HG02642 (cell line): Measurements from ENCODE around the gene DACT2.
"Not testable (repeated sequence)": the region's sequence is repeated elsewhere in the genome, so short reads cannot be mapped to it uniquely, and the experiment has no call there.

Source experiments
- ATAC-seq: cut with Tn5 transposase; IDR thresholded peaks from one replicate; pipeline ENCODE4 v1.9.1; 2021; ENCODE audit warnings: mild to moderate bottlenecking; ENCODE audit not compliant: unreplicated experiment, poor library complexity

Gene DACT2

GRCh38 chr6:168328086-168328485 lies 8.5 kb upstream of the DACT2 start:
- ATAC-seq: no peak

- no peak for ATAC-seq
These were observed 7.0 kb upstream of the DACT2 start for GRCh38 chr6:168326294-168327261.

- no peak for ATAC-seq
These were observed 3.4 kb upstream of the DACT2 start for GRCh38 chr6:168322966-168323365.

GRCh38 chr6:168320634-168321033 lies 1.1 kb upstream of the DACT2 start:
- ATAC-seq: no peak

GRCh38 chr6:168318579-168319278 lies 848 bp downstream of the DACT2 start:
- ATAC-seq: no peak

- no peak for ATAC-seq
These were observed 1.5 kb downstream of the DACT2 start for GRCh38 chr6:168318090-168318489.

GRCh38 chr6:168315596-168315995 lies 4.0 kb downstream of the DACT2 start:
- no peak for ATAC-seq

GRCh38 chr6:168314948-168315347 lies 4.6 kb downstream of the DACT2 start:
- ATAC-seq: no peak

- ATAC-seq: no peak
These were observed 5.6 kb downstream of the DACT2 start for GRCh38 chr6:168314021-168314420.

- no peak for ATAC-seq
These were observed 6.1 kb downstream of the DACT2 start for GRCh38 chr6:168313431-168314011.

GRCh38 chr6:168312125-168312507 lies 7.5 kb downstream of the DACT2 start:
- ATAC-seq: not testable (repeated sequence)

GRCh38 chr6:168311410-168312124 lies 8.0 kb downstream of the DACT2 start:
- ATAC-seq: no peak

GRCh38 chr6:168310945-168311344 lies 8.6 kb downstream of the DACT2 start:
- no peak for ATAC-seq

GRCh38 chr6:168310403-168310802 lies 9.2 kb downstream of the DACT2 start:
- no peak for ATAC-seq

- no peak for ATAC-seq
These were observed 9.6 kb downstream of the DACT2 start for GRCh38 chr6:168309997-168310396.

- ATAC-seq: no peak
These were observed 10.4 kb downstream of the DACT2 start for GRCh38 chr6:168309183-168309582.

- ATAC-seq: no peak
These were observed 11.0 kb downstream of the DACT2 start for GRCh38 chr6:168308390-168309144.

- ATAC-seq: no peak
These were observed 11.9 kb downstream of the DACT2 start for GRCh38 chr6:168307695-168308021.

- ATAC-seq: no peak
These were observed 12.4 kb downstream of the DACT2 start for GRCh38 chr6:168307015-168307694.
